H7 (cell line): ENCODE measurements around the gene PINLYP. TPM values are rescaled to one million over a fixed set of nuclear protein-coding genes. Genes with fewer than 3 reads are reported as not detected.

ENCODE experiments used
- DNase-seq: peaks from one replicate; pipeline ENCODE4 v3.0.0; 2012
- H3K27me3 ChIP-seq: 2 replicates; pipeline ENCODE4 v1.6.0; 2011; ENCODE audit warnings: mild to moderate bottlenecking, low read length; ENCODE audit not compliant: control insufficient read depth, insufficient read depth
- H3K36me3 ChIP-seq: replicated peaks from 2 replicates; pipeline ENCODE4 v1.5.1; 2011; ENCODE audit warnings: low read length; ENCODE audit not compliant: control insufficient read depth, insufficient read depth
- H3K4me3 ChIP-seq: 2 replicates; pipeline ENCODE4 v1.5.1; 2011; ENCODE audit warnings: low read depth, mild to moderate bottlenecking, control low read depth, low read length, moderate library complexity; ENCODE audit not compliant: insufficient read depth
- total RNA-seq: library from RNA; depleted of rRNA; stranded (reverse); fragments of >200 nt; shearing (Covaris generic); gene quantifications from 2 replicates; pipeline ENCODE4 v1.2.3, GENCODE V29; 2014

The PINLYP gene
- total RNA-seq, 1 experiment from 2014 or later, result 6.2 TPM

DNA sequence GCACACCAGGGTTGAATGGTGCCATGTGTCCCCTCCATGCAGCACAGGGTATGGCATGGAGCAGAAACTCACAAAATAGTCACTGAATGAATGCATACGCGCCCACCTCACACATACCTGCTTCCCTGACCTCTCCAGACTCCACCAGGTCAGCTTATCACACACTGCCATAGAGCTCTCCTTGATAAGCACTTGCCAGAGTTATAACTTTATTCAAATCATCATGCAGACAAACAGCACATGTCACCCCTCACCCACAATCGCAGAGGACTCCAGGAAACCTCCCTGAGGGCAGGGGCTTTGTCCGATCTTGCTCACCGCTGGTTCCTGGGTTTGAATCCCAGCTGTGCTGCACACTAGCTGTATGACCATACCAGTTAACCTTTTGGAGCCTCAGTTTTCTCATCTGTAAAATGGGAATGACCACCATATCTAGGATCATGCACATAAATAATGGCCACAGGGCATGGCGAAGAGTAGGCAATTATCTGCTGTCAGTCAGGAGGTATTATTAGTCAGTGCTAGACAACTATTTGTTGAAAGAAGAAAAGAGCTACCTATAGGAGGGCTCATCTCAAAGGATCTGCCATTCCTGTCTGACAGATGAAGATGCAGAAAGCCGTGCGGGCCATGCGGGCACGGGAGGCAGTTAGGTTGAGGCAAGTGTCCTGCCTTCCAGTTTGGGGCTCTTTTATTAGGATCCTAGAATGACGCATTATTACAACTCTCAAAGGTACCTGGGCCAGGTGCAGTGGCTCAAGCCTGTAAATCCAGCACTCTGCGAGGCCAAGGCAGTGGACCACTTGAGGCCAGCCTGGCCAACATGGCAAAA lies 14.2 kb upstream of the PINLYP start:
- Histone ChIP-seq H3K36me3 (peaks cover 2% of the 10 kb centered on the region), H3K4me3 (no peak overlapping the region), H3K27me3 (no peaks in the 10 kb centered on the region)
- DNase-seq, result no peak

DNA sequence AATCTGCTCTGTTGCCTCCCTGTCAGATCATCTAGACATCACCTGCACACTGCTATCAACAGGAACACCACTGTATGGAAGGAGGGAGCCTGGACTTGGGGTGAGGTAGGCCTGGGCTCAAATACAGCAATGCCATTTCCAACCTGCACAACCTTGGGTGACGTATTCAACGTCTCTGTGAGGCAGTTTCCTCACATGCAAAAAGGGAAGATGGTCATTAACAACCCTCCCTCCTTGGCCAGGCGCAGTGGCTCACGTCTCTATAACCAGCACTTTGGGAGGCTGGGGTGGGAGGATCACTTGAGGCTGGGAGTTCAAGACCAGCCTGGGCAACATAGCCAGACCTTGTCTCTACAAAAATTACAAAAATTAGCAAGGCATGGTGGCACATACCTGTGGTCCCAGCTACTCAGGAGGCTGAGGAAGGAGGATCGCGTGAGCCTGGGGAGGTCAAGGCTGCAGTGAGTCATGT lies 13.3 kb upstream of the PINLYP start:
- H3K36me3 ChIP-seq, result peaks cover 2% of the 10 kb centered on the region
- H3K27me3 ChIP-seq, result no peaks in the 10 kb centered on the region
- no peak for DNase-seq
- H3K4me3 ChIP-seq, result no peak overlapping the region

DNA sequence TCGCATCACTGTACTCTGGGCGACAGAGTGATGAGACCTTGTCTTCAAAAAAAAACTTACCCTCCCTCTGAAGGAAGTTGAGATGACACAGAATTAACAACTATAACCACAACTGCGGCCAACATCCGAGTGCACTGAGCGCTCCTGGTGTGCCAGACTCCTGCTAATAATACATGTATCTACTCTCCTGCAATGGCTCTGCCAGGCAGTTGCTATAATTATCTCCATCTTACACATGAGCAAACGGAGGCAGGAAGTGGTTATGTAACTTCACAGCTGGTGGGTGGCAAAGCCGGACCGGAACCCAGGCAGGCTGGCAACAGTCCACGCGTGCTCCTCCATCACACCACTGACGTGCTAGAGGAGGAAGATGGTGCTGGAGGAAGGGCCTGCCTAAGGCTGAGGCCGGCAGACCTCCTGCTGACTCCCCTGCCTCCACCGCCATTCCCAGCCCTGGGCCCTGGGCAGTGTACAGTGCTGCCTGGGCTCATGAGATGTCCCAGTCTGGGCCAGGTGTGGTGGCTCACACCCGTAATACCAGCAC lies 12.8 kb upstream of the PINLYP start:
- H3K4me3 ChIP-seq, result no peak overlapping the region
- H3K36me3 ChIP-seq, result peaks cover 2% of the 10 kb centered on the region
- DNase-seq, result no peak
- no peaks in the 10 kb centered on the region for H3K27me3 ChIP-seq

- H3K4me3 ChIP-seq, result no peak overlapping the region
- peaks cover 2% of the 10 kb centered on the region for H3K36me3 ChIP-seq
- no peak for DNase-seq
- no peaks in the 10 kb centered on the region for H3K27me3 ChIP-seq
These were observed 11.7 kb upstream of the PINLYP start for GRCh38 chr19:43563816-43564457.

DNA sequence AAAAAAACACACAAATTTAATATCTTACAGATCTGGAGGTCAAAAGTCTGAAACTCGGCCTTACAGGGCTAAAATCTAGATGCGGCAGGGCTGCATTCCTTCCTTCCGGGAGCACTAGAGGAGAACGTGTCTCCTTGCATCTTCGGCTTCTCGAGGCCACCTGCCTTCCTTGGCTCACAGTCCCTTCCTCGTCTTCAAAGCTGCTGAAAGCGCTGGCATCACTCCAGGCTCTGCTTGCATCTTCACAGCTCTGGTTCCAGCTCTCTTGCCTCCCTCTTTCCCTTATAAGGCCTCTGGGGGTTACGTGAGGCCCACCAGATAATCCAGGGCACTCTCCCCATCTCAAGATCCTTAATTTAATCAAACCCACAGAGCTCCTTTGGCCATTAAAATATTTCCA lies 10.8 kb upstream of the PINLYP start:
- no peak for DNase-seq
- Histone ChIP-seq H3K36me3 (peaks cover 2% of the 10 kb centered on the region), H3K4me3 (no peak overlapping the region), H3K27me3 (no peaks in the 10 kb centered on the region)

GRCh38 chr19:43569657-43570056 lies 5.9 kb upstream of the PINLYP start:
- H3K4me3 ChIP-seq, result no peak overlapping the region
- peaks cover 1% of the 10 kb centered on the region for H3K36me3 ChIP-seq
- DNase-seq, result no peak
- H3K27me3 ChIP-seq, result no peaks in the 10 kb centered on the region

DNA sequence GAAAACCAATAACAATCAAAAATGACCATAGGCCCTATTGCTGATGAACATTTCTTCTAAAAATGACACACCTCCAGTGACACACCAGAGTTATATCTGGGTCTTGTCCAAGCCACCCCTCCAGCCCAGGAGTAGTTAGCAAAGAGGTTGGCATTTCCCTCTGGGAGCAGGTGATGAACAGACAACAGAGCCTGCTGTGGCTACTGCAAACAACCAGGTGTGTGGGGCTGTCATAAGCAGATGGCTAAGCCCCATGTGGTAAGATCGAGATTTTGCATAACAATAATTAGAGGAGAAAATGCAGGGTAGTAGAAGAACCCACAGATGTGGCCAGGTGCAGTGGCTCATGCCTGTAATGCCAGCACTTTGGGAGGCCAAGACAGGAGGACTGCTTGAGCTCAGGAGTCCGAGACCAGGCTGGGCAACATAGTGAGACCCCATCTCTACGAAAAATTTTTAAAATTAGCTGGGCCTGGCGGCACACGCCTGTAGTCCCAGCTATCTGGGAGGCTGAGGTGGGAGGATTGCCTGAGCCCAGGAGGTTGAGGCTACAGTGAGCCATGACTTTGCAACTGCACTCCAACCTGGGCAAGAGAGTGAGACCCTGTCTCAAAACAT lies 5.3 kb upstream of the PINLYP start:
- H3K4me3 ChIP-seq, result no peak overlapping the region
- DNase-seq, result no peak
- no peaks in the 10 kb centered on the region for H3K27me3 ChIP-seq
- peaks cover 1% of the 10 kb centered on the region for H3K36me3 ChIP-seq

DNA sequence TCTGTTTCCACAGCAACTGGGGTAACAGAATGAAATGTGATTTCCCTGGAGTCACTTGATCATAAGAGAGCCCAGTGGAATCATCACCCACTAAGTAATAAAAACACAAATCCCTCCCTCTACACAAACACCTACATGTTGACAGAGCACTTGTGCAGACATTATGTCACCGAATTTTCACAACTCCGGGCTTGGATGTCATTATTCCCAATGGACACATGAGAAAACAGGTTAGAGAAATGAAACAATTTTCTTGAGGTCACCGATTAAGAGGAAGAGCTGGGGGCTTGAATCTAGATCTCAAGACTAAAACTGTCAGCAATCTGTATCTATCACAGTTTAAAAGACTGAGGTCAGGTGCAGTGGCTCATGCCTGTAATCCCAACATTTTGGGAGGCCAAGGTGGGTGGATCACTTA lies 3.4 kb upstream of the PINLYP start:
- no peak for DNase-seq
- Histone ChIP-seq H3K4me3 (no peak overlapping the region), H3K36me3 (peaks cover 1% of the 10 kb centered on the region), H3K27me3 (no peaks in the 10 kb centered on the region)

DNA sequence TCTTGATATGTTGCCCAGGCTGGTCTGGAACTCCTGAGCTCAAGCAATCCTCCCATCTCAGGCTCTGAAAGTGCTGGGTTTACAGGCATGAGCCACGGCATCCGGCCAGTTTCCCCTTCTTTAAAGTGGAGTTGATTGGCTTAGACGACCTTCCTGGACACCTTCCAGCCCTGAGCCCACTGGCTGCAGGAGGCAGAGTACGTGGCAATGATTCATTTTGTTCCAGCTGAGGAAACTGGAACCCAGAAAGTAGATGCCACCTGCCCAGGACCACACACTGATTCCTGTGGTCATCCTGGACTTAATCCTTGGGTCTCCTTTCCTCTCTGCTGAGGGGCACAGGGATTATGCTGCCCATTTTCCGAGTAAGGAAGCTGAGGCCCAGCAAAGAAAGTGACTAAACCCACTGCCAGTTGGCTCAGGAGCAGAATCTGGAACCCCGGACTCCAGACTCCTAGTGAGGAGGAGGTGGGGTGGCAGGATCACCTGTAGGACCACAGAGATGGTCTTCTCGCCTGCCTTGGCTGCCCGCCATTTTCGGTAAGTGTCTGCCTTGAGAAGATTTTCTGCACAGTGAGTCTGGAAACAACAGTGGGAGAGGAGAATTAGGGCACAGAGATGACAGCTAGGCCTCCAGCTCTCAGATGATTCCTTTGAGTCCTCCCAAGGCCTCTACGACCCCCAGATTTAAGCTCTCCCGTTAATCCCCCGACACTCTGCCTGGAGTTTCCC lies 1.0 kb upstream of the PINLYP start:
- Histone ChIP-seq H3K36me3 (peaks cover 1% of the 10 kb centered on the region), H3K27me3 (no peaks in the 10 kb centered on the region)
- DNase-seq, result no peak

DNA sequence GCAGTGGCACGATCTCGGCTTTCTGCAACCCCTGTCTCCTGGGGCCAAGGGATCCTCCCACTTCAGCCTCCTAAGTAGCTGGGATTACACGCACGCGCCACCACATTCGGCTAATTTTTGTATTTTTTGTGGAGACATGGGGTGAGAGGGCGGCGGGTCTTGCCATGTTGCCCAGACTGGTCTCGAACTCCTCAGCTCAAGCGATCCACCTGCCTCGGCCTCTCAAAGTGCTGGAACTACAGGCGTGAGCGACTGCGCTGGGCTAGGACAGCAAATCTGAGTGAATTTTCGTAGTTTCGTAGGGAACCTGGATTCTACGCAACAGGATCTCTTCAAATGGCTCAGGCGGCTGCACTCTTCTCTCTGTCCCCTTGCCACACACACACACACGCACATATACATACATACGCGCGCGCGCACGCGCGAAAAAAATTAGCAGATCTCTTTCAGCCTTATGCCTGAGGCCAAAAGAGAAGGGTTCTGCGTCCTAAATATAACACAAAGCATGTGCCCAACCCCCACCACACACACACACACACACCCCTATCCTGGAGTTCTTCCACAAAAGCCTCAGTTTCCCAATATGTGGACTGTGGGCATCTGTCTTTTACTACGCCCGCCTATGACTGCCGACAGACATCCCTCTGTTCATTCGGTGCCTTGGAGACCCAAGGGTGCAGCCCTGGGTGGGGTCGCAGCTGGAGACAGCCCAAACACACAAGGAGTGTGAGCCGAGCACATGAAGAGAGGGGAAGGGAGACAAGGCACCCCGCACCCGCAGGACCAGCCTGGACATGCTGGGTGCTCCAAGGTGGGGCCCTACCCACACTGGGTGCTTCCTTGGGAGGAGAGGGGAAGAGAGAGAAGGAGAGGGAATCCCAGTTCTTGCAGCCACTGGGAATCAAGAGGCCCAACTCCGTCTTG lies 616 bp downstream of the PINLYP start:
- no peak for DNase-seq
- Histone ChIP-seq H3K27me3 (no peaks in the 10 kb centered on the region), H3K36me3 (peaks cover 1% of the 10 kb centered on the region; the same call in 1 of the 2 replicates), H3K4me3 (peak overlapping the region; percentile 33)

More for the DNA sequence above, 1.0 kb upstream of the PINLYP start:
- H3K4me3 ChIP-seq, result peak overlapping the region; percentile 67

DNA sequence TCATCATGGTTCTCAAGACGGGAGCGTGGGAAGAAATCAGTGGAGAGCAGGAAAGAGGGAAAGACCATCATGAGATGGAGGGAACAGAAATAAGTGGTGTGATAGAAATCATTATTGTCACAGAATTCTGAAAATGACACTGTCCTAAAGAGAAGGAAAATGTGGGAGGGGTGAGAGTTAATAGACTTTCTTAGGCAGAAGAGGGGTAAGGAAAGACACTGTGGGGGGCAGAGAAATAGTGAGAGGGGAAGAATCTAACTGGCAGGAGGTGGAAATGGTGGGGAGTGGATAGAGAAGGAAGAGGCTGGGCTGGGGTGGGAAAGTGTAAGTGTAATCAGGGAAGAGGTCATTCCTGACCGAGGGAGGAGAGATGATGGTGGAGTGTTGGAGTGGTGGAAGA lies 3.2 kb downstream of the PINLYP start:
- H3K27me3 ChIP-seq, result no peaks in the 10 kb centered on the region
- no peak for DNase-seq
- H3K36me3 ChIP-seq, result no peaks in the 10 kb centered on the region
- no peak overlapping the region for H3K4me3 ChIP-seq

- Histone ChIP-seq H3K36me3 (no peaks in the 10 kb centered on the region), H3K4me3 (no peak overlapping the region), H3K27me3 (no peaks in the 10 kb centered on the region)
- DNase-seq, result no peak
These were observed 5.9 kb downstream of the PINLYP start for GRCh38 chr19:43581467-43581866.

GRCh38 chr19:43582495-43582894 lies 6.9 kb downstream of the PINLYP start:
- no peak for DNase-seq
- no peak overlapping the region for H3K4me3 ChIP-seq
- no peaks in the 10 kb centered on the region for H3K27me3 ChIP-seq
- no peaks in the 10 kb centered on the region for H3K36me3 ChIP-seq
